OCI-LY1 (cell line): Measurements from ENCODE around the gene KCTD2.

ENCODE experiments used
- CTCF ChIP-seq: fragments of 200-600 bp; sonication (generic), shearing (Covaris generic); IDR thresholded peaks from 2 replicates; pipeline ENCODE4 v1.5.1; 2017; ENCODE audit warnings: mild to moderate bottlenecking, antibody characterized with exemption, low read length, moderate library complexity, mixed read lengths
- EZH2 ChIP-seq: fragments of 200-600 bp; sonication (generic), shearing (Covaris generic); IDR thresholded peaks from 2 replicates; pipeline ENCODE4 v1.8.0; 2017; ENCODE audit warnings: borderline replicate concordance, mixed run types, mild to moderate bottlenecking, antibody characterized with exemption, low read length, moderate library complexity, mixed read lengths

- TF ChIP-seq CTCF, result no peak
- TF ChIP-seq EZH2, result no peak
Measured at GRCh38 chr17:75034236-75034908, 12.7 kb upstream of the KCTD2 start.
